WTC11 (cell line): ENCODE measurements around the gene RGS6. TPM values are rescaled to one million over a fixed set of nuclear protein-coding genes. Genes with fewer than 3 reads are reported as not detected.

ENCODE experiments used
- ATAC-seq: fragments of 200-7000 bp; cut with Tn5 transposase; 2 replicates; pipeline ENCODE4 v1.10.0; 2021; ENCODE audit warnings: mild to moderate bottlenecking, moderate library complexity
- CTCF ChIA-PET: fragments of 300-600 bp; sonication (Branson Sonifier 250); formaldehyde crosslinking; loops from one replicate; lab custom pipeline; 2021; ENCODE audit warnings: antibody characterized with exemption; lab: Charles Lee
- POLR2A ChIA-PET: fragments of 350-600 bp; sonication (Branson Sonifier 250); formaldehyde crosslinking; loops from one replicate; lab custom pipeline; 2021; ENCODE audit warnings: antibody characterized with exemption; lab: Charles Lee
- DNase-seq: peaks from one replicate; pipeline ENCODE4 v3.0.0; 2021; ENCODE audit warnings: low spot score
- H3K27ac Mint-ChIP-seq: 2 replicates; pipeline ENCODE4 v1.8.0; 2021; ENCODE audit warnings: mixed read lengths
- H3K27me3 Mint-ChIP-seq: 2 replicates; pipeline ENCODE4 v1.8.0; 2021; ENCODE audit warnings: low read depth, mild to moderate bottlenecking, moderate library complexity, mixed read lengths
- H3K36me3 Mint-ChIP-seq: 2 replicates; pipeline ENCODE4 v1.8.0; 2021; ENCODE audit warnings: mixed read lengths
- H3K4me1 Mint-ChIP-seq: 2 replicates; pipeline ENCODE4 v1.8.0; 2022; ENCODE audit warnings: mixed read lengths
- H3K4me3 Mint-ChIP-seq: 2 replicates; pipeline ENCODE4 v1.8.0; 2021; ENCODE audit warnings: mild to moderate bottlenecking, moderate library complexity, mixed read lengths
- H3K9me3 Mint-ChIP-seq: 2 replicates; pipeline ENCODE4 v1.8.0; 2021; ENCODE audit warnings: mixed read lengths
- ARID4B ChIP-seq: sonication (generic); formaldehyde crosslinking; IDR thresholded peaks from 2 replicates; pipeline ENCODE4 v1.8.0; 2023; ENCODE audit warnings: missing genetic modification reagents, mild to moderate bottlenecking, borderline replicate concordance
- FOXJ3 ChIP-seq: sonication (generic); formaldehyde crosslinking; IDR thresholded peaks from 2 replicates; pipeline ENCODE4 v1.9.0; 2021; ENCODE audit warnings: missing genetic modification reagents, mild to moderate bottlenecking, borderline replicate concordance
- JAZF1 ChIP-seq: fragments of 250-450 bp; sonication (Bioruptor Pico); IDR thresholded peaks from 2 replicates; pipeline ENCODE4 v1.9.0; 2021; ENCODE audit warnings: moderate library complexity, mild to moderate bottlenecking, inconsistent platforms
- MXD4 ChIP-seq: fragments of 250-450 bp; sonication (Bioruptor Pico); IDR thresholded peaks from 2 replicates; pipeline ENCODE4 v1.8.0; 2021; ENCODE audit warnings: mild to moderate bottlenecking, moderate library complexity, borderline replicate concordance
- NFATC4 ChIP-seq: fragments of 250-450 bp; sonication (Bioruptor Pico); IDR thresholded peaks from 2 replicates; pipeline ENCODE4 v1.9.0; 2021; ENCODE audit warnings: mild to moderate bottlenecking
- NFYB ChIP-seq: sonication (generic); formaldehyde crosslinking; conservative IDR thresholded peaks from 2 replicates; pipeline ENCODE4 v1.8.0; 2022; ENCODE audit warnings: low read depth, missing genetic modification reagents
- NR1H2 ChIP-seq: sonication (generic); formaldehyde crosslinking; IDR thresholded peaks from 2 replicates; pipeline ENCODE4 v1.9.0; 2021; ENCODE audit warnings: mild to moderate bottlenecking, moderate library complexity, missing genetic modification reagents
- NR2C2 ChIP-seq: sonication (generic); formaldehyde crosslinking; IDR thresholded peaks from 2 replicates; pipeline ENCODE4 v1.8.0; 2022; ENCODE audit warnings: mild to moderate bottlenecking, missing genetic modification reagents
- PRRX2 ChIP-seq: fragments of 250-450 bp; sonication (Bioruptor Pico); IDR thresholded peaks from 2 replicates; pipeline ENCODE4 v1.8.0; 2021; ENCODE audit warnings: mild to moderate bottlenecking
- SP1 ChIP-seq: sonication (generic); formaldehyde crosslinking; conservative IDR thresholded peaks from 2 replicates; pipeline ENCODE4 v1.8.1; 2022; ENCODE audit warnings: missing genetic modification reagents
- TCF7 ChIP-seq: sonication (generic); formaldehyde crosslinking; IDR thresholded peaks from 2 replicates; pipeline ENCODE4 v1.8.0; 2022; ENCODE audit warnings: mild to moderate bottlenecking, low read depth, missing genetic modification reagents, moderate library complexity
- TEAD4 ChIP-seq: sonication (generic); formaldehyde crosslinking; IDR thresholded peaks from 2 replicates; pipeline ENCODE4 v1.8.0; 2022; ENCODE audit warnings: mild to moderate bottlenecking, missing genetic modification reagents
- ZNF425 ChIP-seq: fragments of 250-450 bp; sonication (Bioruptor Pico); conservative IDR thresholded peaks from 2 replicates; pipeline ENCODE4 v1.9.0; 2021; ENCODE audit warnings: mild to moderate bottlenecking
- total RNA-seq: library from RNA; stranded (reverse); gene quantifications from 3 replicates; pipeline ENCODE4 v1.2.3, GENCODE V29; 2021
- TF ChIP-seq, protein P1 (sequence below): sonication (generic); formaldehyde crosslinking; IDR thresholded peaks from 2 replicates; pipeline ENCODE4 v1.8.0; 2022; ENCODE audit warnings: missing genetic modification reagents
- TF ChIP-seq, protein P2 (sequence below): sonication (generic); formaldehyde crosslinking; IDR thresholded peaks from 2 replicates; pipeline ENCODE4 v1.8.0; 2022; ENCODE audit warnings: mild to moderate bottlenecking, missing genetic modification reagents
- TF ChIP-seq, protein P3 (sequence below): sonication (generic); formaldehyde crosslinking; IDR thresholded peaks from 2 replicates; pipeline ENCODE4 v1.8.1; 2022; ENCODE audit warnings: mild to moderate bottlenecking, missing genetic modification reagents, moderate library complexity, borderline replicate concordance
- TF ChIP-seq, protein P4 (sequence below): fragments of 250-450 bp; sonication (Bioruptor Pico); IDR thresholded peaks from 2 replicates; pipeline ENCODE4 v1.9.0; 2021; ENCODE audit warnings: mild to moderate bottlenecking

RGS6 gene
- total RNA-seq, 1 experiment from 2014 or later = 1.0 TPM

- no peaks in the 10 kb centered on the region for H3K36me3 Mint-ChIP-seq
- ChIA-PET POLR2A (no interaction called here), CTCF (interaction anchor here (1.0 to 1.2 kb wide), 2 partner anchors 18 to 384 kb away, joined by 3 read pairs; partner anchors contain the start of gene RGS6)
- ATAC-seq (no peak), DNase-seq (no peak)
- no peaks in the 10 kb centered on the region; the same call in 1 of the 2 replicates for H3K27me3 Mint-ChIP-seq
- H3K27ac Mint-ChIP-seq = no peak overlapping the region
- peaks cover 22% of the 10 kb centered on the region for H3K9me3 Mint-ChIP-seq
- no peak overlapping the region for H3K4me3 Mint-ChIP-seq
- peaks cover 16% of the 10 kb centered on the region for H3K4me1 Mint-ChIP-seq
- TF ChIP-seq TEAD4 (CRISPR knock-in tag) (no peak), PRRX2 (CRISPR knock-in tag) (no peak), FOXJ3 (CRISPR knock-in tag) (no peak), JAZF1 (CRISPR knock-in tag) (no peak), NFATC4 (CRISPR knock-in tag) (no peak), MXD4 (CRISPR knock-in tag) (no peak), NFYB (CRISPR knock-in tag) (no peak), SP1 (CRISPR knock-in tag) (no peak), ARID4B (no peak), ZNF425 (CRISPR knock-in tag) (no peak), NR2C2 (CRISPR knock-in tag) (no peak), NR1H2 (no peak), TCF7 (no peak)
- TF ChIP-seq, protein P1, sequence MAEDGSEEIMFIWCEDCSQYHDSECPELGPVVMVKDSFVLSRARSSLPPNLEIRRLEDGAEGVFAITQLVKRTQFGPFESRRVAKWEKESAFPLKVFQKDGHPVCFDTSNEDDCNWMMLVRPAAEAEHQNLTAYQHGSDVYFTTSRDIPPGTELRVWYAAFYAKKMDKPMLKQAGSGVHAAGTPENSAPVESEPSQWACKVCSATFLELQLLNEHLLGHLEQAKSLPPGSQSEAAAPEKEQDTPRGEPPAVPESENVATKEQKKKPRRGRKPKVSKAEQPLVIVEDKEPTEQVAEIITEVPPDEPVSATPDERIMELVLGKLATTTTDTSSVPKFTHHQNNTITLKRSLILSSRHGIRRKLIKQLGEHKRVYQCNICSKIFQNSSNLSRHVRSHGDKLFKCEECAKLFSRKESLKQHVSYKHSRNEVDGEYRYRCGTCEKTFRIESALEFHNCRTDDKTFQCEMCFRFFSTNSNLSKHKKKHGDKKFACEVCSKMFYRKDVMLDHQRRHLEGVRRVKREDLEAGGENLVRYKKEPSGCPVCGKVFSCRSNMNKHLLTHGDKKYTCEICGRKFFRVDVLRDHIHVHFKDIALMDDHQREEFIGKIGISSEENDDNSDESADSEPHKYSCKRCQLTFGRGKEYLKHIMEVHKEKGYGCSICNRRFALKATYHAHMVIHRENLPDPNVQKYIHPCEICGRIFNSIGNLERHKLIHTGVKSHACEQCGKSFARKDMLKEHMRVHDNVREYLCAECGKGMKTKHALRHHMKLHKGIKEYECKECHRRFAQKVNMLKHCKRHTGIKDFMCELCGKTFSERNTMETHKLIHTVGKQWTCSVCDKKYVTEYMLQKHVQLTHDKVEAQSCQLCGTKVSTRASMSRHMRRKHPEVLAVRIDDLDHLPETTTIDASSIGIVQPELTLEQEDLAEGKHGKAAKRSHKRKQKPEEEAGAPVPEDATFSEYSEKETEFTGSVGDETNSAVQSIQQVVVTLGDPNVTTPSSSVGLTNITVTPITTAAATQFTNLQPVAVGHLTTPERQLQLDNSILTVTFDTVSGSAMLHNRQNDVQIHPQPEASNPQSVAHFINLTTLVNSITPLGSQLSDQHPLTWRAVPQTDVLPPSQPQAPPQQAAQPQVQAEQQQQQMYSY (CRISPR knock-in tag) = no peak
- TF ChIP-seq, protein P2, sequence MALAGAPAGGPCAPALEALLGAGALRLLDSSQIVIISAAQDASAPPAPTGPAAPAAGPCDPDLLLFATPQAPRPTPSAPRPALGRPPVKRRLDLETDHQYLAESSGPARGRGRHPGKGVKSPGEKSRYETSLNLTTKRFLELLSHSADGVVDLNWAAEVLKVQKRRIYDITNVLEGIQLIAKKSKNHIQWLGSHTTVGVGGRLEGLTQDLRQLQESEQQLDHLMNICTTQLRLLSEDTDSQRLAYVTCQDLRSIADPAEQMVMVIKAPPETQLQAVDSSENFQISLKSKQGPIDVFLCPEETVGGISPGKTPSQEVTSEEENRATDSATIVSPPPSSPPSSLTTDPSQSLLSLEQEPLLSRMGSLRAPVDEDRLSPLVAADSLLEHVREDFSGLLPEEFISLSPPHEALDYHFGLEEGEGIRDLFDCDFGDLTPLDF (CRISPR knock-in tag) = no peak
- TF ChIP-seq, protein P3, sequence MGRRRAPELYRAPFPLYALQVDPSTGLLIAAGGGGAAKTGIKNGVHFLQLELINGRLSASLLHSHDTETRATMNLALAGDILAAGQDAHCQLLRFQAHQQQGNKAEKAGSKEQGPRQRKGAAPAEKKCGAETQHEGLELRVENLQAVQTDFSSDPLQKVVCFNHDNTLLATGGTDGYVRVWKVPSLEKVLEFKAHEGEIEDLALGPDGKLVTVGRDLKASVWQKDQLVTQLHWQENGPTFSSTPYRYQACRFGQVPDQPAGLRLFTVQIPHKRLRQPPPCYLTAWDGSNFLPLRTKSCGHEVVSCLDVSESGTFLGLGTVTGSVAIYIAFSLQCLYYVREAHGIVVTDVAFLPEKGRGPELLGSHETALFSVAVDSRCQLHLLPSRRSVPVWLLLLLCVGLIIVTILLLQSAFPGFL = no peak
- TF ChIP-seq, protein P4, sequence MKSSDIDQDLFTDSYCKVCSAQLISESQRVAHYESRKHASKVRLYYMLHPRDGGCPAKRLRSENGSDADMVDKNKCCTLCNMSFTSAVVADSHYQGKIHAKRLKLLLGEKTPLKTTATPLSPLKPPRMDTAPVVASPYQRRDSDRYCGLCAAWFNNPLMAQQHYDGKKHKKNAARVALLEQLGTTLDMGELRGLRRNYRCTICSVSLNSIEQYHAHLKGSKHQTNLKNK (CRISPR knock-in tag) = no peak
Observed at GRCh38 chr14:72315714-72316113, 383.5 kb downstream of the RGS6 start.
